HT-29 (cell line): ENCODE data around the gene ALDH4A1. TPM values are rescaled to one million over a fixed set of nuclear protein-coding genes. Genes with fewer than 3 reads are reported as not detected.
A peak's percentile ranks its signal among the peaks of the same experiment; 100 is the strongest.

ENCODE experiments used
- DNase-seq: peaks from one replicate; pipeline ENCODE4 v3.0.0-alpha.2; 2015; ENCODE audit warnings: low spot score
- total RNA-seq: library from RNA; depleted of rRNA; stranded (reverse); fragments of >200 nt; shearing (Covaris generic); gene quantifications from 2 replicates; pipeline ENCODE4 v1.2.3, GENCODE V29; 2014; rRNA removed

Gene ALDH4A1
- 60.7 and 68.0 TPM in 2 replicates for total RNA-seq

GRCh38 chr1:18902523-18903290, at the start of gene ALDH4A1:
ALDH4A1 (minus strand) TSS chr1:18902555; CDS start chr1:18902523, 32 bp downstream.
- peak; percentile 98 for DNase-seq

GRCh38 chr1:18951818-18952391, 49.5 kb upstream of the ALDH4A1 start:
- peak; percentile 54 for DNase-seq

GRCh38 chr1:18951416-18951815, 49.1 kb upstream of the ALDH4A1 start:
- no peak for DNase-seq

- DNase-seq = no peak
Observed at GRCh38 chr1:18950401-18951026, 48.2 kb upstream of the ALDH4A1 start.

GRCh38 chr1:18949686-18950400, 47.5 kb upstream of the ALDH4A1 start:
- peak; percentile 70 for DNase-seq

- DNase-seq = peak; percentile 58
Observed at GRCh38 chr1:18948913-18949685, 46.7 kb upstream of the ALDH4A1 start.

GRCh38 chr1:18948048-18948912, 45.9 kb upstream of the ALDH4A1 start:
- peak; percentile 45 for DNase-seq

- DNase-seq = no peak
Observed at GRCh38 chr1:18947570-18947969, 45.2 kb upstream of the ALDH4A1 start.

- no peak for DNase-seq
Observed at GRCh38 chr1:18946550-18947381, 44.4 kb upstream of the ALDH4A1 start.

GRCh38 chr1:18945401-18945849, 43.1 kb upstream of the ALDH4A1 start:
- no peak for DNase-seq

GRCh38 chr1:18944810-18945209, 42.5 kb upstream of the ALDH4A1 start:
- DNase-seq = no peak

GRCh38 chr1:18943914-18944572, 41.7 kb upstream of the ALDH4A1 start:
- no peak for DNase-seq

- DNase-seq = no peak
Observed at GRCh38 chr1:18943162-18943561, 40.8 kb upstream of the ALDH4A1 start.

GRCh38 chr1:18942340-18942739, 40.0 kb upstream of the ALDH4A1 start:
- no peak for DNase-seq

GRCh38 chr1:18941221-18942141, 39.1 kb upstream of the ALDH4A1 start:
- DNase-seq = no peak

- no peak for DNase-seq
Observed at GRCh38 chr1:18940303-18941020, 38.1 kb upstream of the ALDH4A1 start.
